HEK293 (cell line): Measurements from ENCODE around the gene UFSP1.

Source experiments
- BCL11A ChIP-seq: fragments of 450-650 bp; formaldehyde crosslinking; IDR thresholded peaks from 2 replicates; pipeline ENCODE4 v1.5.1; 2016; ENCODE audit warnings: low read depth, missing biosample characterization, missing genetic modification characterization
- ZNF366 ChIP-seq: fragments of 450-650 bp; formaldehyde crosslinking; conservative IDR thresholded peaks from 2 replicates; pipeline ENCODE4 v1.5.1; 2016; ENCODE audit warnings: missing biosample characterization, missing genetic modification characterization
- ZNF791 ChIP-seq: fragments of 450-650 bp; formaldehyde crosslinking; IDR thresholded peaks from 2 replicates; pipeline ENCODE4 v1.5.1; 2016; ENCODE audit warnings: missing biosample characterization, missing genetic modification characterization
- TF ChIP-seq, protein P1 (sequence below): fragments of 450-650 bp; formaldehyde crosslinking; IDR thresholded peaks from 2 replicates; pipeline ENCODE4 v1.5.1; 2016; ENCODE audit warnings: missing biosample characterization, missing genetic modification characterization
- TF ChIP-seq, protein P2 (sequence below): fragments of 450-650 bp; formaldehyde crosslinking; IDR thresholded peaks from 2 replicates; pipeline ENCODE4 v1.5.1; 2016; ENCODE audit warnings: missing biosample characterization, missing genetic modification characterization
- TF ChIP-seq, protein P3 (sequence below): fragments of 450-650 bp; formaldehyde crosslinking; IDR thresholded peaks from 2 replicates; pipeline ENCODE4 v1.5.1; 2016; ENCODE audit warnings: missing biosample characterization, missing genetic modification characterization
- TF ChIP-seq, protein P4 (sequence below): fragments of 450-650 bp; formaldehyde crosslinking; IDR thresholded peaks from 2 replicates; pipeline ENCODE4 v1.5.1; 2016; ENCODE audit warnings: missing biosample characterization, missing genetic modification characterization
- TF ChIP-seq, protein P5 (sequence below): fragments of 450-650 bp; formaldehyde crosslinking; IDR thresholded peaks from 2 replicates; pipeline ENCODE4 v1.5.1; 2016; ENCODE audit warnings: missing biosample characterization, missing genetic modification characterization, borderline replicate concordance

DNA sequence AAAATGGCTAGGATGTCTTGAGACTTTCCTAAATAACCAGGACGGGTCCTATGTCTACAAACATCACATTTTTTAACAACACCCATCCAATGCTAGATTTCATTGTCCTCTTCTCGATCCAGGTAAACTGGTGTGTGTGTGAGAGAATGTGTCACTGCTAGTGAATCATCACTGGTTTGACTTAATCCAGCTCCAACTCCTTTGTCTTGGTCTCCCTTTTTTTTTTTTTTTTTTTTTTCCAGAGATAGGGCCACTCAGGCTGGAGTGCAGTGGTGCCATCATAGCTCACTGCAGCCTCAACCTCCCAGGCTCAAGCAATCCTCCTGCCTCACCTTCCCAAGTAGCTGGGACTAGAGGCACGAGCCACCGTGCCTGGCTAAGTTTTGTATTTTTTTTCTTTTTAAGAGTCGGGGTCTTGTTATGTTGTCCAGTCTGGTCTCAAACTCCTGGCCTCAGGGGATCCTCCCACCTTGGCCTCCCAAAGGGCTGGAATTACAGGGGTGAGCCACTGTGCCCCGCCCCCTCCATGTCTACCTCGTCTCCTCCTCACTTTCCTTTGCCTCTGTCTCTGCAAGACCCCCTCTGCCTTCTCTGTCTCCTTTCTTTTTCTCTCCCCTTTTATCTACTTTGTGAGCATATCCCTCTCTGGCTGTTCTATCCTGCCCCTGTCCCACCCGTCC, 2.2 kb upstream of the UFSP1 start:
- TF ChIP-seq, protein P1, sequence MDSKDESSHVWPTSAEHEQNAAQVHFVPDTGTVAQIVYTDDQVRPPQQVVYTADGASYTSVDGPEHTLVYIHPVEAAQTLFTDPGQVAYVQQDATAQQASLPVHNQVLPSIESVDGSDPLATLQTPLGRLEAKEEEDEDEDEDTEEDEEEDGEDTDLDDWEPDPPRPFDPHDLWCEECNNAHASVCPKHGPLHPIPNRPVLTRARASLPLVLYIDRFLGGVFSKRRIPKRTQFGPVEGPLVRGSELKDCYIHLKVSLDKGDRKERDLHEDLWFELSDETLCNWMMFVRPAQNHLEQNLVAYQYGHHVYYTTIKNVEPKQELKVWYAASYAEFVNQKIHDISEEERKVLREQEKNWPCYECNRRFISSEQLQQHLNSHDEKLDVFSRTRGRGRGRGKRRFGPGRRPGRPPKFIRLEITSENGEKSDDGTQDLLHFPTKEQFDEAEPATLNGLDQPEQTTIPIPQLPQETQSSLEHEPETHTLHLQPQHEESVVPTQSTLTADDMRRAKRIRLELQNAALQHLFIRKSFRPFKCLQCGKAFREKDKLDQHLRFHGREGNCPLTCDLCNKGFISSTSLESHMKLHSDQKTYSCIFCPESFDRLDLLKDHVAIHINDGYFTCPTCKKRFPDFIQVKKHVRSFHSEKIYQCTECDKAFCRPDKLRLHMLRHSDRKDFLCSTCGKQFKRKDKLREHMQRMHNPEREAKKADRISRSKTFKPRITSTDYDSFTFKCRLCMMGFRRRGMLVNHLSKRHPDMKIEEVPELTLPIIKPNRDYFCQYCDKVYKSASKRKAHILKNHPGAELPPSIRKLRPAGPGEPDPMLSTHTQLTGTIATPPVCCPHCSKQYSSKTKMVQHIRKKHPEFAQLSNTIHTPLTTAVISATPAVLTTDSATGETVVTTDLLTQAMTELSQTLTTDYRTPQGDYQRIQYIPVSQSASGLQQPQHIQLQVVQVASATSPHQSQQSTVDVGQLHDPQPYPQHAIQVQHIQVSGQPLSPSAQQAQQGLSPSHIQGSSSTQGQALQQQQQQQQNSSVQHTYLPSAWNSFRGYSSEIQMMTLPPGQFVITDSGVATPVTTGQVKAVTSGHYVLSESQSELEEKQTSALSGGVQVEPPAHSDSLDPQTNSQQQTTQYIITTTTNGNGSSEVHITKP (tag by site-specific recombination) = no peak; the same call in 1 of the 2 replicates
- TF ChIP-seq, protein P2, sequence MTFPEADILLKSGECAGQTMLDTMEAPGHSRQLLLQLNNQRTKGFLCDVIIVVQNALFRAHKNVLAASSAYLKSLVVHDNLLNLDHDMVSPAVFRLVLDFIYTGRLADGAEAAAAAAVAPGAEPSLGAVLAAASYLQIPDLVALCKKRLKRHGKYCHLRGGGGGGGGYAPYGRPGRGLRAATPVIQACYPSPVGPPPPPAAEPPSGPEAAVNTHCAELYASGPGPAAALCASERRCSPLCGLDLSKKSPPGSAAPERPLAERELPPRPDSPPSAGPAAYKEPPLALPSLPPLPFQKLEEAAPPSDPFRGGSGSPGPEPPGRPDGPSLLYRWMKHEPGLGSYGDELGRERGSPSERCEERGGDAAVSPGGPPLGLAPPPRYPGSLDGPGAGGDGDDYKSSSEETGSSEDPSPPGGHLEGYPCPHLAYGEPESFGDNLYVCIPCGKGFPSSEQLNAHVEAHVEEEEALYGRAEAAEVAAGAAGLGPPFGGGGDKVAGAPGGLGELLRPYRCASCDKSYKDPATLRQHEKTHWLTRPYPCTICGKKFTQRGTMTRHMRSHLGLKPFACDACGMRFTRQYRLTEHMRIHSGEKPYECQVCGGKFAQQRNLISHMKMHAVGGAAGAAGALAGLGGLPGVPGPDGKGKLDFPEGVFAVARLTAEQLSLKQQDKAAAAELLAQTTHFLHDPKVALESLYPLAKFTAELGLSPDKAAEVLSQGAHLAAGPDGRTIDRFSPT (tag by site-specific recombination) = no peak
- TF ChIP-seq, protein P3, sequence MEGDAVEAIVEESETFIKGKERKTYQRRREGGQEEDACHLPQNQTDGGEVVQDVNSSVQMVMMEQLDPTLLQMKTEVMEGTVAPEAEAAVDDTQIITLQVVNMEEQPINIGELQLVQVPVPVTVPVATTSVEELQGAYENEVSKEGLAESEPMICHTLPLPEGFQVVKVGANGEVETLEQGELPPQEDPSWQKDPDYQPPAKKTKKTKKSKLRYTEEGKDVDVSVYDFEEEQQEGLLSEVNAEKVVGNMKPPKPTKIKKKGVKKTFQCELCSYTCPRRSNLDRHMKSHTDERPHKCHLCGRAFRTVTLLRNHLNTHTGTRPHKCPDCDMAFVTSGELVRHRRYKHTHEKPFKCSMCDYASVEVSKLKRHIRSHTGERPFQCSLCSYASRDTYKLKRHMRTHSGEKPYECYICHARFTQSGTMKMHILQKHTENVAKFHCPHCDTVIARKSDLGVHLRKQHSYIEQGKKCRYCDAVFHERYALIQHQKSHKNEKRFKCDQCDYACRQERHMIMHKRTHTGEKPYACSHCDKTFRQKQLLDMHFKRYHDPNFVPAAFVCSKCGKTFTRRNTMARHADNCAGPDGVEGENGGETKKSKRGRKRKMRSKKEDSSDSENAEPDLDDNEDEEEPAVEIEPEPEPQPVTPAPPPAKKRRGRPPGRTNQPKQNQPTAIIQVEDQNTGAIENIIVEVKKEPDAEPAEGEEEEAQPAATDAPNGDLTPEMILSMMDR (tag by site-specific recombination) = no peak
- TF ChIP-seq, protein P4, sequence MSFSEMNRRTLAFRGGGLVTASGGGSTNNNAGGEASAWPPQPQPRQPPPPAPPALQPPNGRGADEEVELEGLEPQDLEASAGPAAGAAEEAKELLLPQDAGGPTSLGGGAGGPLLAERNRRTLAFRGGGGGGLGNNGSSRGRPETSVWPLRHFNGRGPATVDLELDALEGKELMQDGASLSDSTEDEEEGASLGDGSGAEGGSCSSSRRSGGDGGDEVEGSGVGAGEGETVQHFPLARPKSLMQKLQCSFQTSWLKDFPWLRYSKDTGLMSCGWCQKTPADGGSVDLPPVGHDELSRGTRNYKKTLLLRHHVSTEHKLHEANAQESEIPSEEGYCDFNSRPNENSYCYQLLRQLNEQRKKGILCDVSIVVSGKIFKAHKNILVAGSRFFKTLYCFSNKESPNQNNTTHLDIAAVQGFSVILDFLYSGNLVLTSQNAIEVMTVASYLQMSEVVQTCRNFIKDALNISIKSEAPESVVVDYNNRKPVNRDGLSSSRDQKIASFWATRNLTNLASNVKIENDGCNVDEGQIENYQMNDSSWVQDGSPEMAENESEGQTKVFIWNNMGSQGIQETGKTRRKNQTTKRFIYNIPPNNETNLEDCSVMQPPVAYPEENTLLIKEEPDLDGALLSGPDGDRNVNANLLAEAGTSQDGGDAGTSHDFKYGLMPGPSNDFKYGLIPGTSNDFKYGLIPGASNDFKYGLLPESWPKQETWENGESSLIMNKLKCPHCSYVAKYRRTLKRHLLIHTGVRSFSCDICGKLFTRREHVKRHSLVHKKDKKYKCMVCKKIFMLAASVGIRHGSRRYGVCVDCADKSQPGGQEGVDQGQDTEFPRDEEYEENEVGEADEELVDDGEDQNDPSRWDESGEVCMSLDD (tag by site-specific recombination) = no peak
- TF ChIP-seq ZNF791 (tag by site-specific recombination) = no peak
- TF ChIP-seq, protein P5, sequence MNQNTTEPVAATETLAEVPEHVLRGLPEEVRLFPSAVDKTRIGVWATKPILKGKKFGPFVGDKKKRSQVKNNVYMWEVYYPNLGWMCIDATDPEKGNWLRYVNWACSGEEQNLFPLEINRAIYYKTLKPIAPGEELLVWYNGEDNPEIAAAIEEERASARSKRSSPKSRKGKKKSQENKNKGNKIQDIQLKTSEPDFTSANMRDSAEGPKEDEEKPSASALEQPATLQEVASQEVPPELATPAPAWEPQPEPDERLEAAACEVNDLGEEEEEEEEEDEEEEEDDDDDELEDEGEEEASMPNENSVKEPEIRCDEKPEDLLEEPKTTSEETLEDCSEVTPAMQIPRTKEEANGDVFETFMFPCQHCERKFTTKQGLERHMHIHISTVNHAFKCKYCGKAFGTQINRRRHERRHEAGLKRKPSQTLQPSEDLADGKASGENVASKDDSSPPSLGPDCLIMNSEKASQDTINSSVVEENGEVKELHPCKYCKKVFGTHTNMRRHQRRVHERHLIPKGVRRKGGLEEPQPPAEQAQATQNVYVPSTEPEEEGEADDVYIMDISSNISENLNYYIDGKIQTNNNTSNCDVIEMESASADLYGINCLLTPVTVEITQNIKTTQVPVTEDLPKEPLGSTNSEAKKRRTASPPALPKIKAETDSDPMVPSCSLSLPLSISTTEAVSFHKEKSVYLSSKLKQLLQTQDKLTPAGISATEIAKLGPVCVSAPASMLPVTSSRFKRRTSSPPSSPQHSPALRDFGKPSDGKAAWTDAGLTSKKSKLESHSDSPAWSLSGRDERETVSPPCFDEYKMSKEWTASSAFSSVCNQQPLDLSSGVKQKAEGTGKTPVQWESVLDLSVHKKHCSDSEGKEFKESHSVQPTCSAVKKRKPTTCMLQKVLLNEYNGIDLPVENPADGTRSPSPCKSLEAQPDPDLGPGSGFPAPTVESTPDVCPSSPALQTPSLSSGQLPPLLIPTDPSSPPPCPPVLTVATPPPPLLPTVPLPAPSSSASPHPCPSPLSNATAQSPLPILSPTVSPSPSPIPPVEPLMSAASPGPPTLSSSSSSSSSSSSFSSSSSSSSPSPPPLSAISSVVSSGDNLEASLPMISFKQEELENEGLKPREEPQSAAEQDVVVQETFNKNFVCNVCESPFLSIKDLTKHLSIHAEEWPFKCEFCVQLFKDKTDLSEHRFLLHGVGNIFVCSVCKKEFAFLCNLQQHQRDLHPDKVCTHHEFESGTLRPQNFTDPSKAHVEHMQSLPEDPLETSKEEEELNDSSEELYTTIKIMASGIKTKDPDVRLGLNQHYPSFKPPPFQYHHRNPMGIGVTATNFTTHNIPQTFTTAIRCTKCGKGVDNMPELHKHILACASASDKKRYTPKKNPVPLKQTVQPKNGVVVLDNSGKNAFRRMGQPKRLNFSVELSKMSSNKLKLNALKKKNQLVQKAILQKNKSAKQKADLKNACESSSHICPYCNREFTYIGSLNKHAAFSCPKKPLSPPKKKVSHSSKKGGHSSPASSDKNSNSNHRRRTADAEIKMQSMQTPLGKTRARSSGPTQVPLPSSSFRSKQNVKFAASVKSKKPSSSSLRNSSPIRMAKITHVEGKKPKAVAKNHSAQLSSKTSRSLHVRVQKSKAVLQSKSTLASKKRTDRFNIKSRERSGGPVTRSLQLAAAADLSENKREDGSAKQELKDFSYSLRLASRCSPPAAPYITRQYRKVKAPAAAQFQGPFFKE (tag by site-specific recombination) = no peak
- TF ChIP-seq BCL11A (tag by site-specific recombination) = no peak
- TF ChIP-seq ZNF366 (tag by site-specific recombination) = no peak
